ENCODE measurements around the gene SMARCB1. TPM values are rescaled to one million over a fixed set of nuclear protein-coding genes. Genes with fewer than 3 reads are reported as not detected.
A peak's percentile ranks its signal among the peaks of the same experiment; 100 is the strongest.
"Not testable (repeated sequence)": the region's sequence is repeated elsewhere in the genome, so short reads cannot be mapped to it uniquely, and the experiment has no call there.

The SMARCB1 gene
- total RNA-seq, 1 donor from 2014 or later = 222 TPM

DNA sequence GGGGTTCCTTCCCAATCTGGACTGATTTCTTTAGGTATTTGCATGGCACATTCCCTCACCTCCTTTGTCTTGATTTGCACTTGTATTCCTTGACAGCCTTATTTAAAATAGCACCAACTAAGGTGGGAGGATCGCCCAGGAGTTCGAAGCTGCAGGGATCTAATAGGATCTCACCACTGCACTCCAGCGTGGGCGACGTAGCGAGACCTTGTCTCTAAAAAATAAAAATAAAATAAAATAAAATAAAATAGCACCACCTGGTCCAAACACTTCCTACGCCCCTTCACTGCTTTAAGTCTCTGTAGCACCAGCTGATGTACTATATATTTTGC is 71.7 kb downstream of the SMARCB1 start:
- TF ChIP-seq, protein P1, sequence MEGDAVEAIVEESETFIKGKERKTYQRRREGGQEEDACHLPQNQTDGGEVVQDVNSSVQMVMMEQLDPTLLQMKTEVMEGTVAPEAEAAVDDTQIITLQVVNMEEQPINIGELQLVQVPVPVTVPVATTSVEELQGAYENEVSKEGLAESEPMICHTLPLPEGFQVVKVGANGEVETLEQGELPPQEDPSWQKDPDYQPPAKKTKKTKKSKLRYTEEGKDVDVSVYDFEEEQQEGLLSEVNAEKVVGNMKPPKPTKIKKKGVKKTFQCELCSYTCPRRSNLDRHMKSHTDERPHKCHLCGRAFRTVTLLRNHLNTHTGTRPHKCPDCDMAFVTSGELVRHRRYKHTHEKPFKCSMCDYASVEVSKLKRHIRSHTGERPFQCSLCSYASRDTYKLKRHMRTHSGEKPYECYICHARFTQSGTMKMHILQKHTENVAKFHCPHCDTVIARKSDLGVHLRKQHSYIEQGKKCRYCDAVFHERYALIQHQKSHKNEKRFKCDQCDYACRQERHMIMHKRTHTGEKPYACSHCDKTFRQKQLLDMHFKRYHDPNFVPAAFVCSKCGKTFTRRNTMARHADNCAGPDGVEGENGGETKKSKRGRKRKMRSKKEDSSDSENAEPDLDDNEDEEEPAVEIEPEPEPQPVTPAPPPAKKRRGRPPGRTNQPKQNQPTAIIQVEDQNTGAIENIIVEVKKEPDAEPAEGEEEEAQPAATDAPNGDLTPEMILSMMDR (conservative IDR thresholded peaks at IDR 0.05) = no peak
- H3K27ac Mint-ChIP-seq (ENCODE audit: unreplicated experiment) = peak overlapping the region; percentile 85
- H3K4me3 Mint-ChIP-seq = peak overlapping the region; percentile 87
- no peaks in the 10 kb centered on the region for H3K36me3 Mint-ChIP-seq (ENCODE audit: low read depth)
- H3K4me1 Mint-ChIP-seq = peaks cover 33% of the 10 kb centered on the region
- no peak for DNase-seq (ENCODE audit: low read depth, low spot score)
- no peaks in the 10 kb centered on the region for H3K9me3 Mint-ChIP-seq
- H3K27me3 Mint-ChIP-seq (ENCODE audit: low read depth) = no peaks in the 10 kb centered on the region

DNA sequence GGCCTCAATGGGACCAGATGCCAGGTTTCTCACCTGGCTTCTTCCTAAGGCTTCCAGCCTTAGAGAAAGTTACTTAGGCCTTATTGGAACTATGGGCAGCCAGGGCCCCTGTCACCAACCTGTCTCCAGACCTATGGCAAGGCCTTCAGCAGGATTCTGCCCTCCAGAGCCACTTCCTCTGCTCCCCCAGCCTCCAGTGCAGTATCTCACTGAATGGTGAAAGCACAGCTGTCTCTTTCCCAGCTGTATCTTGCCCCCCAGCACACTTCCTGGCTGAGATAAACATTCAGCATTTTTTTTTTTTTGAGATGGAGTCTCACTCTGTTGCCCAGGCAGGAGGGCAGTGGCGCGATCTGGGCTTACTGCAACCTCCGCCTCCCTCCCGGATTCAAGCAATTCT is 72.4 kb downstream of the SMARCB1 start:
- DNase-seq (ENCODE audit: low read depth, low spot score) = no peak
- no peak overlapping the region for H3K27ac Mint-ChIP-seq (ENCODE audit: unreplicated experiment)
- H3K4me3 Mint-ChIP-seq = peak overlapping the region; percentile 87
- H3K9me3 Mint-ChIP-seq = no peaks in the 10 kb centered on the region
- no peaks in the 10 kb centered on the region for H3K27me3 Mint-ChIP-seq (ENCODE audit: low read depth)
- H3K4me1 Mint-ChIP-seq = peaks cover 33% of the 10 kb centered on the region
- no peaks in the 10 kb centered on the region for H3K36me3 Mint-ChIP-seq (ENCODE audit: low read depth)
- TF ChIP-seq, protein P1 (conservative IDR thresholded peaks at IDR 0.05) = no peak

DNA sequence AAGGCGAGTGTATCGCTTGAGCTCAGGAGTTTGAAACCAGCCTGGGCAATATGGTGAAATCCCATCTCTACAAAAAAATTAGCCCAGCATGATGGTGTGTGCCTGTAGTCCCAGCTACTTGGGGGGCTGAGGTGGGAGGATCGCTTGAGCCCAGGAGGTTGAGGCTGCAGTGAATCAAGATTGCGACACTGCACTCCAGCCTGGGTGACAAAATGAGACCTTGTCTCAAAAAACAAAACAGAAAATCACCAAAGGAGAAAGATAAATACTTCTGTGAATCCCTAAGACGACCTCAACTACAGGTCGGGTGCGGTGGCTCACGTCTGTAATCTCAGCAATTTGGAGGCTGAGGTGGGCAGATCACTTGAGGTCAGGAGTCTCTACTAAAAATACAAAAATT is 73.4 kb downstream of the SMARCB1 start:
- peak overlapping the region; percentile 38 for H3K4me3 Mint-ChIP-seq
- not testable (repeated sequence) for DNase-seq (ENCODE audit: low read depth, low spot score); H3K36me3 Mint-ChIP-seq (ENCODE audit: low read depth); H3K9me3 Mint-ChIP-seq; H3K27me3 Mint-ChIP-seq (ENCODE audit: low read depth)
- H3K27ac Mint-ChIP-seq (ENCODE audit: unreplicated experiment) = peak overlapping the region; percentile 75
- H3K4me1 Mint-ChIP-seq = peaks cover 33% of the 10 kb centered on the region

DNA sequence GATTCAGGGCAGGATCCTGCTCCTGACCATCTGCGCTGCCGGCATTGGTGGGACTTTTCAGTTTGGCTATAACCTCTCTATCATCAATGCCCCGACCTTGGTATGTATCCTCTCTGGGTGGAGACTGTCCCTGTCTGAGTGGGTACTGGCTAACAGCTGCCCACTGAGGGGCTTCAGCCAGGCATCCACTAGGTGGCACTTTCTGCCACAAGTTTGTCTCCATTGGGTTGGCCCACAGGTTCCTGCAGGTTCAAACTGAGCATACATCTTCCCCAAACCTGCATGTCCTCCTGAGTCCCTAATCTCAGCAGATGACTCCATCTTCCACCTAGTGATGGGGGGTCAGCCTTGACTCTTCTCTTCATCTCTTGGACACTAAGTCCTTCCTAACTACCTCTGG is 75.3 kb downstream of the SMARCB1 start:
- no peak for DNase-seq (ENCODE audit: low read depth, low spot score)
- Mint-ChIP-seq H3K27me3 (ENCODE audit: low read depth) (no peaks in the 10 kb centered on the region), H3K36me3 (ENCODE audit: low read depth) (no peaks in the 10 kb centered on the region), H3K4me3 (peak overlapping the region; percentile 82), H3K27ac (ENCODE audit: unreplicated experiment) (no peak overlapping the region), H3K4me1 (peaks cover 23% of the 10 kb centered on the region), H3K9me3 (no peaks in the 10 kb centered on the region)
- TF ChIP-seq, protein P1 (conservative IDR thresholded peaks at IDR 0.05) = peak; percentile 56

DNA sequence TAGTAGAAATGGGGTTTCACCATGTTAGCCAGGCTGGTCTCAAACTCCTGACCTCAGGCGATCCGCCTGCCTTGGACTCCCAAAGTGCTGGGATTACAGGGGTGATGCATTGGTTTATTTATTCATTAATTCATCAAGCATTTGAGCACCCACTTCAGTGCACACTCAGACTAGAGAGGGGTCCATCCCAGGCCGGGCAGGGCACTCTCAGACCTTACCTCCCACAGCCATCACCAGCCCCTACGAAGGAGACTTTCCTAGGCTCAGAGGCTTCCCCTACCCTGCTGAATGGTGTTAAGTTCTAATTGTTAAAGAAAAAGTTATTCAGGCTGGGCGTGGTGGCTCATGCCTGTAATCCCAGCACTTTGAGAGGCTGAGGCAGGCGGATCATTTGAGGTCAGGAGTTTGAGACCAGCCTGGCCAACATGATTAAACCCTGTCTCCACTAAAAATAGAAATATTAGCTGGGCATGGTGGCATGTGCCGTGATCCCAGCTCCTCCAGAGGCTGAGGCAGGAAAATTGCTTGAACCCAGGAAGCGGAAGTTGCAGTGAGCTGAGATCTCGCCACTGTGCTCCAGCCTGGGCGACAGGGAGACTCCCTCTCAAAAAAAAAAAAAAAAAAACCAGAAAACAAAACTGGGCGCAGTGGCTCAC is 77.9 kb downstream of the SMARCB1 start:
- H3K27ac Mint-ChIP-seq (ENCODE audit: unreplicated experiment); H3K4me1 Mint-ChIP-seq; H3K27me3 Mint-ChIP-seq (ENCODE audit: low read depth); H3K9me3 Mint-ChIP-seq; H3K36me3 Mint-ChIP-seq (ENCODE audit: low read depth); H3K4me3 Mint-ChIP-seq; DNase-seq (ENCODE audit: low read depth, low spot score): not testable (repeated sequence)

DNA sequence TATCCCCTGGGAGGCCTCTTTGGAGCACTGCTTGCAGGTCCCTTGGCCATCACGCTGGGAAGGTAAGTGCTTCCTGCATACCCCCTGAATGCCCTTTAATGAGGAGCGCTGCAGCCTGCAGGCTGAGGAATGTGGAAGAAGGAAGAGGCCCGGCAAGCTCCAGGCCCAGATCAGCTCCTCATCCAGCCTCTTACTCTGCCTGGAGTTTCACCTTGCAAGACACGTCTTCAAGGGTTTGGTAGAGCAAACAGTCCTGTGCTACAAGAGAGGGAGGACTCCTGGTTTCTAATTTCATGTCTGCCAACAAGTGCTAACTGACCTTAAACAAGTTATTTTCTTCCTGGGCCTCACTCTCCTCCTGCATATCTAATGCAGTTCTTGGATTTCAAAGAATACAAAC is 81.8 kb downstream of the SMARCB1 start:
- Mint-ChIP-seq H3K27me3 (ENCODE audit: low read depth) (no peaks in the 10 kb centered on the region), H3K4me3 (no peak overlapping the region), H3K36me3 (ENCODE audit: low read depth) (peaks cover 8% of the 10 kb centered on the region), H3K27ac (ENCODE audit: unreplicated experiment) (no peak overlapping the region), H3K4me1 (no peaks in the 10 kb centered on the region), H3K9me3 (no peaks in the 10 kb centered on the region)
- DNase-seq (ENCODE audit: low read depth, low spot score) = no peak
- TF ChIP-seq, protein P1 (conservative IDR thresholded peaks at IDR 0.05) = no peak

Measured in neural crest cell (in vitro differentiated cells).